GM12874 (cell line): ENCODE measurements around the gene PSMD14.
A peak's percentile ranks its signal among the peaks of the same experiment; 100 is the strongest.

Experiments used
- CTCF ChIP-seq: IDR thresholded peaks from 2 replicates; pipeline ENCODE4 v1.5.1; 2011; ENCODE audit warnings: low read depth, mild to moderate bottlenecking, control low read depth, low read length, moderate library complexity; ENCODE audit not compliant: insufficient read depth

PSMD14 gene

GRCh38 chr2:161308178-161308955 lies at the start of gene PSMD14:
Gene PSMD14, plus strand, starts transcription at chr2:161308425. Its CDS starts 10,401 bp downstream, at chr2:161318826.
- no peak for TF ChIP-seq CTCF

GRCh38 chr2:161265874-161266273 lies 42.4 kb upstream of the PSMD14 start:
- no peak for TF ChIP-seq CTCF

GRCh38 chr2:161269111-161269510 lies 39.1 kb upstream of the PSMD14 start:
- TF ChIP-seq CTCF = no peak

GRCh38 chr2:161273038-161273760 lies 35.0 kb upstream of the PSMD14 start:
- TF ChIP-seq CTCF = peak; percentile 43; the same call in 1 of the 2 replicates

GRCh38 chr2:161283926-161284325 lies 24.3 kb upstream of the PSMD14 start:
- no peak for TF ChIP-seq CTCF

DNA sequence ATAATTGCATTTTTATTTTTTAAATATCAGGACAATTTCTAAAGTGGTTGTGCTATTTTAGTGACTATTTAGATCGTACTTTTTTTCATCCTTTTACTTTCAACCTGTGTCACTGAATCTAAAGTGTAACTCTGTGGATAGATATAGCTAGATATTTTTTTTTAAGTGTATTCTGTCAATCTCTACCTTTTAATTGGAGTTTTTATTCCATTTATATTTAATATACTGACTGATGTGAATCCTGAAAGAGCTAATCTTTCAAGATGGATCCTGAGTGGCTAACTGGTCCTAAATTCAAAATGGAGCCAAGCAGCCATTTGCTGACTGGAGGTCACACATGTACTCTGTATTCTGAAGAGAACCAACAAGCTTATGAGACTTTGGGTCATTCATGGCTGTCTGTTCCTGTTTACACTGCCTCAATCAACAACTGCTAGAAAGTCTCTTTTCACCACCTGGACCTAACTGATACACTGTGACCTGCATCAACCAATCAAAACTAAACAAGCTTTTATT lies 4.6 kb upstream of the PSMD14 start:
- no peak for TF ChIP-seq CTCF

- TF ChIP-seq CTCF = no peak
Observed at GRCh38 chr2:161306919-161307318, 1.3 kb upstream of the PSMD14 start.
